G401.6 (cell line): ENCODE results near the gene TPM1.
"Not testable (repeated sequence)": the region's sequence is repeated elsewhere in the genome, so short reads cannot be mapped to it uniquely, and the experiment has no call there.

Experiments
- FAIRE-seq: peaks from 2 replicates; lab custom pipeline; 2012; peaks lifted over from hg19 to GRCh38; lab: Jason Lieb, UNC

Gene TPM1

DNA sequence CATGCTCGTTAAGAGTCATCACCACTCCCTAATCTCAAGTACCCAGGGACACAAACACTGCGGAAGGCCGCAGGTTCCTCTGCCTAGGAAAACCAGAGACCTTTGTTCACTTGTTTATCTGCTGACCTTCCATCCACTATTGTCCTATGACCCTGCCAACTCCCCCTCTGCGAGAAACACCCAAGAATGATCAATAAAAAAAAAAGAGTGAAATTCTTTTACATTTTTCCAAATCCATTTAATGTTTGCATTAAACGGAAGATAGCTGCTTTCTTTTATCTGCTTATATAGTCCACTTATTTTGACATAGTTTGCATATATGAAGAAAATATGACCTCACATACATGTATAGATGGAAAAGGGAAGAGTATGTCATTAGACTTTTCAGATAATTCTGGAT is 57.0 kb downstream of the TPM1 start:
- not testable (repeated sequence) for FAIRE-seq

DNA sequence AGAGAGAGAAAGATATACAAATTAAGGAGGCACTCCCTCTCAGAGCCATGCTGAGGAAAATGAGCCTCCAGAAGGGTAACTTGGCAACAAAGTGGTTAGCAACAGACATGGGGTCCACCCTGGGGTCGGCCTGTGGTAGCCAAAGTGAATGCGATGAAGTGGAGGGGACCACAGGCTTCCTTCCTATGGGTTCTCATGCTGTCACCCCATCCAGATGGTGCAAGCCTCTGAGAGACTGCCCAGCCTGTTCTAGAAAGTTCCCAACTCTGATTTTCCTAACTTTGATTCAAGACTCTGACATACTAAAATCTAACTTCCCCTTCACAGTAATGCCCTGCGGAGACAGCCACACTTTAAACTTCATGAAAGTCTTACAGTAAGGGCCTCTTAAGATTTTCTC is 60.9 kb downstream of the TPM1 start:
- FAIRE-seq: no peak

DNA sequence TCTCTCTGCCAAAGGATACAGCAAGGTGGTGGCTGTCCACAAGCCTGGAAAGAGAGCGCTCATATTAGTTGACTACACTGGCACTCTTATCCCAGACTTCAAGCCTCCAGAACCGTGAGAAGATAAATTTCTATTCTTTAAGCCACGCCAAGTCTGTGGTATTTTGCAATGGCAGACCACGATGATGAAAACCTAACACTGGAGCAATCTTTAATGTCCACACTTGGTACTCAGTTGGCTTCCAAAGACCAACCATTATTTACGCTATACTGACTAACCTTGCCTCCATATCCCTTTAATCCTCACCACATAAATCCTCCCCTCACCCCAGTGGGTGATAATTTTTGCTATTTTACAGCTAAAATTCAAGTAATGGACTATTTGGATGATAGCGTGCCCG is 62.2 kb downstream of the TPM1 start:
- FAIRE-seq: no peak

DNA sequence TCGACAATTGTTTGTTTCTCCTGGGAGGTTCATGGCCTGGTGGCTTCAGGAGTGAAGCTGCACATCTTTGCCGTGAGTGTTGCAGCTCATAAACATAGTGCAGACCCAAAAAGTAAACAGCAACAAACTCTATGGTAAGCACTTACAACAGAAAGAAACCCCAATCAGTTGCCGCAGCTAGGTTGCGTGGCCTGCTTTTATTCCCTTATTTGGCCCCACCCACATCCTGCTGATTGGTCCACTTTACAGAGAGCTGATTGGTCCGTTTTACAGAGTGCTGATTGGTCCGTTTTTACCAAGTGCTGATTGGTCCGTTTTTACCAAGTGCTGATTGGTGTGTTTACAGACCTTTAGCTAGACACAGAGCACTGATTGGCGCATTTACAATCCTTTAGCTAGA is 62.8 kb downstream of the TPM1 start:
- FAIRE-seq: not testable (repeated sequence)

DNA sequence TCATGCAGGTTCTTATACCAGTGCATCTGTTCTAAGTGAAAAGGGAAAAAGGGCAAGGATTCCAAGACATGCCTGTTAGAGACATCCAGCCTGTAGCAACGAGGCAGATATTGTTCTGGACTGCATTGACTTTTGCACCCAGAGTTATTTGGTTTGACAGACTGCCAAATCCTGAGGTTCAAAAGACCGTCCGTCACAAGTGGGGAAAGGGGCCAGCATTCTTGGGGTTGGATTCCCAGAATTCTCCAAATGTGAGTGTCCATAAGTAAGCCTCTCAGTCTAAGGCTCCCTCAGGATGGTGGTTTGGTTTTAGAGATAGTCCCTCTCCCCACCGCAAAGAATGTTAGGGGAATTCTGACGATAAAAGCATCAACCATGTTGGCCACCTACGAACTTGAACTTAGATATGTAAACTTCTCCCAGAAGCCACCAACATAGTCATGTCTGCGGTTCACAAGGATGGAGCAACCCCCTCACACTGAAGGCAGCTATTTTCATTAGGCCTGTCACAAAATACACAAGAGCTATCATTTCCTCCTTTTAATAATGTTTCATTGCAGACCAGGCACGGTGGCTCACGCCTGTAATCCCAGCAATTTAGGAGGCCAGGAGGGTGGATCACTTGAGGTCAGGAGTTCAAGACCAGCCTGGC is 65.5 kb downstream of the TPM1 start:
- no peak for FAIRE-seq

DNA sequence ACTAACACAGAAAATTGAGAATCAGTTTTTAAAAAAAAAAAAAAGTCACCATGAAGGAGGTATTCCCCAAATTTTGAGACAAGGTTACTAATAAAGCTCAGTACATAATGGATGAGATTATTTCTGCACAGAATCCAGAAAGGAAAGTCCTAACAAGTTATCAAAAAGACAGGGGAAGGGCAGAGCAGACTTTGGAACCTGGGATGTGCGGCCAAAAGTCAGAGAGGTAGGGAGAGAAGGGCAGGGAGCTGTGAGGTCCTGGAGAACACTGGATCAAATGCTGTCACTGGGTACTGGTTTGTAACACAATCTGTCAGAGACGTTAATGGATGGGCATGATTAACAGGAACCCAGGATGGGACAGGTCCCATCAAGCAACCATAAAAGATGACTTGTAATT is 67.0 kb downstream of the TPM1 start:
- FAIRE-seq: no peak

DNA sequence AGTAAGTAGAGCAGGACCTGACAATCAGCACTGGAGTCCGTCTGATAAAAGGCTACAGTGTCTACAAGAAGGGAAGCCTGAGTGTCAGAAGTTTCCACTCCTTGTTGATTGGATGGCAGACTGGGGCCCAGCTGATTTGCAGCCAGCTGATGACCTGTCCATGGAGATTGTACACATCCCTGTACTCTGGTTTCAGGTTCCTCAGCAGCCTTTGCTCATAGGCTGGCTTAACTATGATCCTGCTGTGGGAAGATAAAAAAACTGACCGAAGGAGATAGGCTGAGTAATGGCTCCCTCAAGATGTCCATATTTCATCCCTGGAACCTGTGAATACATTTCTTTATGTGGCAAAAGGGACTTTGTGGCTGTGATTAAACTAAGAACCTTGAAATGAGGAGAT is 67.4 kb downstream of the TPM1 start:
- FAIRE-seq: no peak

DNA sequence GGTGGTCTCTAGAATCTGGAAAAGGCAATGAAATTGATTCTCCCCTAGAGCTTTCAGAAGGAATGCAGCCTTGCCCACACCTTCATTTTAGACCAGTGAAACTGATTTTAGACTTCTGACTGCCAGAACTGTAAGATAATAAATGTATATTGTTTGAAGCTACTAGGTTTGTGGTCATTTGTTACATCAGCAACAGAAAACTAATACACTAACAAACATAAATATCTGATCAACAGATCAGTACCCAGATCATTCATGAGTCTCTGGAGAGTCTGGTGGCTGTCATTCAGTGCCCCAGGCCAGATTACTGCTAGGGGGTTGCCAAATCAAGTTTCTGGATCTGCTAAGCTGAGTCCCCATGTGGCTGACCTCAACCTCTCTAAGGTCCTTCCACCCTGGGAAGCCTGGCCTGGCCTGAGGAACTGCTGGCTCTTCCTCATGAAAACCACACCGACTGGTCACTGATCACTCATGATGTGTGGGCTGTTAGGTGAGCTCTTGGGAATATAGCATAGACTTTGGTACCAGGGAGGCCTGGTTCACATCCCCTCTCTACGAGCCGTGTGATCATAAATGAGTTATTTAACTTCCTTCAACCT is 68.0 kb downstream of the TPM1 start:
- no peak for FAIRE-seq

DNA sequence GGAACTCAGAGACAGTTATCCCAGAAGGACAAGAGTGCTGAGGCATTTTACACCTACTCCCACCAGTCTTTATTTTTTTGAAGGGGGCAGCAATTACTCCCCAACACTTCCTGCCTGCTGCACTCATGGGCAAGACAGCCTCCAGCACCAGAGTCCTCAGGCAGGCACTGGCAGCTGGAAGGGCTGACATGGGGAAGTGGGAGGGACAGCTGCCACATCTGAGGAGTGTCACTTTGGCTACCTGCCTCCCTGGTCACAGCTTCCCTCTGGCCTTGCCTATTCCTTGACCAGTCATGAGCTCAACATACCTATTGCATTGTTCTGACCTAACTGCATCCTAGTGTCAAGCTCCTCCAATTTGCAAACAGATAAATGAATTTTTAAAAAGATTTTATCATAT is 68.9 kb downstream of the TPM1 start:
- no peak for FAIRE-seq

DNA sequence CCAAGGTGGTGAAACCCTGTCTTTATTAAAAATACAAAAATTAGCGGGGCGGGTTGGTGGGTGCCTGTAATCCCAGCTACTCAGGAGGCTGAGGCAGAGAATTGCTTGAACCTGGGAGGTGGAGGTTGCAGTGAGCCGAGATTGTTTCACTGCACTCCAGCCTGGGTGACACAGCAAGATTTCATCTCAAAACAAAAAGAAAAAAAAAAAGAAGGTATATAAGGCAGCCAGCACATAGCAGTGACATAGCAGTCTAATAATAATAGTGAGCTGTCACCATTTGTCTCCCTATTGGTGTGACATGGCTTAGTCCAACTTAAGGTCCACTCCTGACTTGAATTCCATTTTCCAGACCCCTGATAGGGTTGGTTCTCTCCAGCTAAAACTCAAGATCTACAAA is 70.3 kb downstream of the TPM1 start:
- FAIRE-seq: no peak

DNA sequence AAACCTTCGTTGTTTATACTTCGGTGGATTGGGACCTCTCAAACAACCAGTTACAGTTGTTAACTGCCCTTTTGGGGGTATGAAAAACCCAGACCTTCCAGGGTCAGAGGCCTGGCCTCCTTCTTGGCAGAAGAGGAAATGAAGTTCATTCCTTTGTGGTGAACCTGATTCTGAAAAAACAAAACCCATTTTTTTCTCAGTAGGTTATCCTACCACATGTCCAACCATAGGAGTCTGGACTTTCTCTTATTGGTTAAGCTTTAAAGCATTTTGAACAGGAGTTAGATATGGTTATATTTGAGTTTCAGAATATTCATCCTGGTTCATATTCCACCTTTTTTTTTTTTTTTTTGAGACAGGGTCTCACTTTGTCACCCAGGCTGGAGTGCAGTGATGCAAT is 71.9 kb downstream of the TPM1 start:
- FAIRE-seq: no peak
